K562 (cell line): ENCODE measurements around the gene CCDC88C. TPM values are rescaled to one million over a fixed set of nuclear protein-coding genes. Genes with fewer than 3 reads are reported as not detected.
A peak's percentile ranks its signal among the peaks of the same experiment; 100 is the strongest.

Source experiments
- ARNT ChIP-seq, 2 experiments: fragments of 450-650 bp; IDR thresholded peaks; 2 replicates each; pipeline ENCODE4 v1.6.1; 2016; ENCODE audit warnings: mild to moderate bottlenecking in 1 of 2
- CBFA2T3 ChIP-seq: fragments of 450-650 bp; IDR thresholded peaks from 2 replicates; pipeline ENCODE4 v1.6.1; 2017
- HEY1 ChIP-seq: fragments of 250-450 bp; sonication (Bioruptor Pico); IDR thresholded peaks from 2 replicates; pipeline ENCODE4 v1.5.0; 2020; ENCODE audit warnings: mild to moderate bottlenecking, moderate library complexity, borderline replicate concordance
- IRF2 ChIP-seq: sonication (generic); formaldehyde crosslinking; IDR thresholded peaks from 2 replicates; pipeline ENCODE4 v1.8.1; 2022; ENCODE audit warnings: mild to moderate bottlenecking, missing genetic modification reagents
- LCOR ChIP-seq: sonication (generic); formaldehyde crosslinking; IDR thresholded peaks from 2 replicates; pipeline ENCODE4 v1.8.0; 2022; ENCODE audit warnings: mild to moderate bottlenecking, missing genetic modification reagents
- PHF21A ChIP-seq: fragments of 450-650 bp; IDR thresholded peaks from 2 replicates; pipeline ENCODE4 v1.6.1; 2017; ENCODE audit warnings: low read depth, borderline replicate concordance
- SPI1 ChIP-seq: IDR thresholded peaks from 2 replicates; pipeline ENCODE4 v1.6.1; 2011; ENCODE audit warnings: low read depth, low read length, control low read depth, borderline replicate concordance
- ZBTB33 ChIP-seq: sonication (generic); formaldehyde crosslinking; IDR thresholded peaks from 2 replicates; pipeline ENCODE4 v1.8.1; 2023; ENCODE audit warnings: mild to moderate bottlenecking, missing genetic modification reagents
- ZBTB8A ChIP-seq: fragments of 450-650 bp; IDR thresholded peaks from 2 replicates; pipeline ENCODE4 v1.6.1; 2018; ENCODE audit warnings: mild to moderate bottlenecking, moderate library complexity; ENCODE audit not compliant: partially characterized antibody
- ZNF830 ChIP-seq: fragments of 250-450 bp; sonication (Bioruptor Pico); IDR thresholded peaks from 2 replicates; pipeline ENCODE4 v1.5.0; 2021; ENCODE audit warnings: mild to moderate bottlenecking
- polyA plus RNA-seq, 8 experiments: library from polyadenylated mRNA; depleted of rRNA in 4 of 8; stranded (reverse) in 5 of 8; unstranded in 3 of 8; fragments of >200 nt; fragmentation: Nextera tagmentation in 2 of 8; fragmentation: Illumina TruSeq in 1 of 8; extraction: Ambion mirVana in 2 of 8; extraction: Trizol in 1 of 8; gene quantifications; 2 replicates each; pipeline versions ENCODE4 v1.2.1 to v1.2.3, GENCODE V29; 2011 to 2014; ENCODE audit warnings: inconsistent platforms in 1 of 8, missing spikeins in 1 of 8
- total RNA-seq, 7 experiments: library from RNA; depleted of rRNA in 6 of 7; stranded (reverse); fragments of >200 nt in 6 of 7; fragmentation: Illumina TruSeq in 2 of 7; extraction: Trizol in 2 of 7; gene quantifications; 2 replicates each; pipeline versions ENCODE4 v1.2.1 to v1.2.3, GENCODE V29; 2011 to 2021; ENCODE audit warnings: low replicate concordance in 1 of 7

Gene CCDC88C
- total and polyA plus RNA-seq, 9 of the 15 experiments (the other 6 are each of a cell fraction or from before 2014, with no cell fraction given) = 0.62 to 22.5 (median 10.7) TPM

DNA sequence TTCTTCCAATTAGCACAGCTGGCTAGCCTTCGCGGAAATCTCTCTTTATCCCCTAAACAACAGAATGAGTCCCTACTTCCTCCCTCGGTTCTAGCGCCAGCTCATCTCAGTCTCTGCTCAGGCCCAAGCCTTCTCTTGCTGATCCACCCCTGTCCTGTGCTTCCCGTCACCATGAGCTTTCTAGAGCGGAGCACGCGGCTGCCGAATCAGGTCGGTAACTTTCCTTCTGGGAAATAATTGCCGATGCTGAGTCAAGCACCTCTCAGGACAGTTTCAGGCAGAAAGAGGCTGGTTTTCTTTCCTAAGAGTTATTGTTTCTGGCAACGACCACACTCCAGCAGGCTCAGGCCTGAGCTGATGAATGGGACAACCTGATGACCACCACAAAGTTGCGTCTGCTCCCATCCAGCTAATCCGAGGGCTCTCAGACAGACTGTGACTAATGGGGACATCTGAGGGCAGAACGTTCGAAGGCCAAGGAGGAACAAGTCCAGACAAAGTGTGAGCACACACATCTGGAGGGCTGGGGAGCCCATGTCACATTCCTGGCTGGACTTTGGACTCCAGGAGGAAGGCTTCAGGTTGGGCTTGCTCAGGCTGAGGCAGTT lies 159.5 kb downstream of the CCDC88C start (continued):
- TF ChIP-seq PHF21A (no peak), ZBTB33 (CRISPR knock-in tag) (peak; percentile 90), ARNT (IDR thresholded peaks at IDR 0.05) (no peak), ZNF830 (CRISPR knock-in tag) (no peak), CBFA2T3 (no peak), SPI1 (0 out of 2 replicates have a peak, but pooled peaks have one; percentile 33), LCOR (no peak), HEY1 (CRISPR knock-in tag) (no peak), IRF2 (no peak), ZBTB8A (no peak)
